HT-29 (cell line): ENCODE measurements around the gene GRIN1. TPM values are rescaled to one million over a fixed set of nuclear protein-coding genes. Genes with fewer than 3 reads are reported as not detected.

Source experiments
- DNase-seq: peaks from one replicate; pipeline ENCODE4 v3.0.0-alpha.2; 2015; ENCODE audit warnings: low spot score
- small RNA-seq: library from RNA; depleted of rRNA; stranded (forward); fragments of <200 nt; gene quantifications from one replicate; pipeline ENCODE3, GENCODE V24; 2014
- total RNA-seq: library from RNA; depleted of rRNA; stranded (reverse); fragments of >200 nt; shearing (Covaris generic); gene quantifications from 2 replicates; pipeline ENCODE4 v1.2.3, GENCODE V29; 2014; rRNA removed

The GRIN1 gene
- total RNA-seq, 1 experiment from 2014 or later = 3.0 TPM

GRCh38 chr9:137214620-137215019 is 75.7 kb downstream of the GRIN1 start:
- DNase-seq = no peak

GRCh38 chr9:137215196-137215986 is 76.4 kb downstream of the GRIN1 start:
- no peak for DNase-seq

- no peak for DNase-seq
These were observed 77.4 kb downstream of the GRIN1 start for GRCh38 chr9:137216188-137216965.

- DNase-seq = peak; percentile 91
These were observed 78.6 kb downstream of the GRIN1 start for GRCh38 chr9:137217276-137218211.

GRCh38 chr9:137218212-137218753 is 79.3 kb downstream of the GRIN1 start:
- no peak for DNase-seq

Small RNA genes within 50 kb of the gene (small RNA-seq; reads per million reads assigned to genes)
- gene MIR3621 (not detected), gene RF00153 (not detected)

Other genes starting within 250 kb of the GRIN1 start
- gene FBXW5, start 194.4 kb upstream of the GRIN1 start, total RNA-seq = 379 and 389 TPM in 2 replicates
- gene C8G, start 193.9 kb upstream of the GRIN1 start, total RNA-seq = 0.71 and 2.6 TPM in 2 replicates
- gene LCN12, start 186.9 kb upstream of the GRIN1 start, total RNA-seq = 0.58 and 0.94 TPM in 2 replicates
- gene PTGDS, start 161.7 kb upstream of the GRIN1 start, total RNA-seq = not detected in 2 replicates
- gene LCNL1, start 156.2 kb upstream of the GRIN1 start, total RNA-seq = not detected in 2 replicates
- 169 and 179 TPM in 2 replicates for gene PAXX, start 146.7 kb upstream of the GRIN1 start, total RNA-seq
- 17.0 and 24.1 TPM in 2 replicates for gene CLIC3, start 142.6 kb upstream of the GRIN1 start, total RNA-seq
- 92.6 and 99.9 TPM in 2 replicates for gene ABCA2, start 110.9 kb upstream of the GRIN1 start, total RNA-seq
- 0.36 and 0.42 TPM in 2 replicates for gene FUT7, start 107.1 kb upstream of the GRIN1 start, total RNA-seq
- 59.9 and 84.3 TPM in 2 replicates for gene NPDC1, start 93.0 kb upstream of the GRIN1 start, total RNA-seq
- 2.5 and 2.7 TPM in 2 replicates for gene ENTPD2, start 85.1 kb upstream of the GRIN1 start, total RNA-seq
- 217 and 239 TPM in 2 replicates for gene SAPCD2, start 68.6 kb upstream of the GRIN1 start, total RNA-seq
- gene UAP1L1, start 61.6 kb upstream of the GRIN1 start, total RNA-seq = 3.7 and 5.3 TPM in 2 replicates
- 82.2 and 104 TPM in 2 replicates for gene MAN1B1, start 52.2 kb upstream of the GRIN1 start, total RNA-seq
- 290 and 324 TPM in 2 replicates for gene DPP7, start 24.4 kb upstream of the GRIN1 start, total RNA-seq
- 0.43 and 0.44 TPM in 2 replicates for gene LRRC26, start 30.9 kb downstream of the GRIN1 start, total RNA-seq
- not detected in 2 replicates for gene TMEM210, start 32.9 kb downstream of the GRIN1 start, total RNA-seq
- gene ANAPC2, start 49.4 kb downstream of the GRIN1 start, total RNA-seq = 60.6 and 64.0 TPM in 2 replicates
- gene SSNA1, start 49.5 kb downstream of the GRIN1 start, total RNA-seq = 184 and 208 TPM in 2 replicates
- gene TPRN, start 61.6 kb downstream of the GRIN1 start, total RNA-seq = 63.1 and 66.3 TPM in 2 replicates
- 44.7 and 51.5 TPM in 2 replicates for gene TMEM203, start 66.5 kb downstream of the GRIN1 start, total RNA-seq
- gene NDOR1, start 66.5 kb downstream of the GRIN1 start, total RNA-seq = 19.0 and 23.9 TPM in 2 replicates
- gene RNF208, start 83.1 kb downstream of the GRIN1 start, total RNA-seq = 0.55 and 1.7 TPM in 2 replicates
- 1.6 and 2.4 TPM in 2 replicates for gene CYSRT1, start 86.0 kb downstream of the GRIN1 start, total RNA-seq
- gene RNF224, start 88.3 kb downstream of the GRIN1 start, total RNA-seq = 0.38 TPM in 1 of 2 replicates, not detected in the other
- gene SLC34A3, start 91.7 kb downstream of the GRIN1 start, total RNA-seq = 0.15 TPM in 1 of 2 replicates, not detected in the other
- gene TUBB4B, start 102.1 kb downstream of the GRIN1 start, total RNA-seq = 607 and 627 TPM in 2 replicates
- gene STPG3, start 112.1 kb downstream of the GRIN1 start, total RNA-seq = not detected in 2 replicates
- 111 and 115 TPM in 2 replicates for gene NELFB, start 116.2 kb downstream of the GRIN1 start, total RNA-seq
- gene TOR4A, start 138.6 kb downstream of the GRIN1 start, total RNA-seq = 210 and 226 TPM in 2 replicates
- gene NRARP, start 163.1 kb downstream of the GRIN1 start, total RNA-seq = 107 and 116 TPM in 2 replicates